Epithelial cell of proximal tubule (primary cell): ENCODE data around the gene INPP5F. TPM values are rescaled to one million over a fixed set of nuclear protein-coding genes. Genes with fewer than 3 reads are reported as not detected.

Experiments used
- DNase-seq: peaks from one replicate; pipeline ENCODE4 v3.0.0-alpha.2; 2011; ENCODE audit warnings: low read depth
- H3K4me3 ChIP-seq: 2 replicates; pipeline ENCODE4 v1.5.1; 2011; ENCODE audit warnings: low read depth, mild to moderate bottlenecking, low read length
- total RNA-seq: library from RNA; depleted of rRNA; stranded (reverse); fragments of >200 nt; gene quantifications from 2 replicates; pipeline ENCODE4 v1.2.3, GENCODE V29; 2015
- TF ChIP-seq, protein P1 (sequence below): conservative IDR thresholded peaks from 2 replicates; pipeline ENCODE4 v1.5.1; 2012; ENCODE audit warnings: low read depth, mild to moderate bottlenecking, low read length

The INPP5F gene
- total RNA-seq, 1 donor from 2014 or later, result 12.4 TPM

DNA sequence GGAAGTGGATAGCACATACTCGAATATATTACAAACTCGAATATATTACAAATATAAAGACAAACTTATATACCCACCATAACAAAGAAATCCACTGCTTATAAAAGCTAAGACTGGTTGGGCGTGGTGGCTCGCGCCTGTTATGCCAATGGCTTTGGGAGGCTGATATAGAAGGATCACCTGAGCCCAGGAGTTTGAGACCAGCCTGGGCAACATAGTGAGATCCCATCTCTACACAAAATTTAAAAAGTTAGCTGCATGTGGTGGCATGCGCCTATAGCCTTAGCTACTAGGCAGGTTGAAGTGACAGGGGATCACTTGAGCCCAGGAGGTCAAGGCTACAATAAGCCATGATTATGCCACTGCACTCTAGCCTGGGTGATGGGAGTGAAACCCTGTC, 126.4 kb downstream of the INPP5F start:
- H3K4me3 ChIP-seq, result no peak overlapping the region
- no peak for DNase-seq
- TF ChIP-seq, protein P1, sequence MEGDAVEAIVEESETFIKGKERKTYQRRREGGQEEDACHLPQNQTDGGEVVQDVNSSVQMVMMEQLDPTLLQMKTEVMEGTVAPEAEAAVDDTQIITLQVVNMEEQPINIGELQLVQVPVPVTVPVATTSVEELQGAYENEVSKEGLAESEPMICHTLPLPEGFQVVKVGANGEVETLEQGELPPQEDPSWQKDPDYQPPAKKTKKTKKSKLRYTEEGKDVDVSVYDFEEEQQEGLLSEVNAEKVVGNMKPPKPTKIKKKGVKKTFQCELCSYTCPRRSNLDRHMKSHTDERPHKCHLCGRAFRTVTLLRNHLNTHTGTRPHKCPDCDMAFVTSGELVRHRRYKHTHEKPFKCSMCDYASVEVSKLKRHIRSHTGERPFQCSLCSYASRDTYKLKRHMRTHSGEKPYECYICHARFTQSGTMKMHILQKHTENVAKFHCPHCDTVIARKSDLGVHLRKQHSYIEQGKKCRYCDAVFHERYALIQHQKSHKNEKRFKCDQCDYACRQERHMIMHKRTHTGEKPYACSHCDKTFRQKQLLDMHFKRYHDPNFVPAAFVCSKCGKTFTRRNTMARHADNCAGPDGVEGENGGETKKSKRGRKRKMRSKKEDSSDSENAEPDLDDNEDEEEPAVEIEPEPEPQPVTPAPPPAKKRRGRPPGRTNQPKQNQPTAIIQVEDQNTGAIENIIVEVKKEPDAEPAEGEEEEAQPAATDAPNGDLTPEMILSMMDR, result no peak

DNA sequence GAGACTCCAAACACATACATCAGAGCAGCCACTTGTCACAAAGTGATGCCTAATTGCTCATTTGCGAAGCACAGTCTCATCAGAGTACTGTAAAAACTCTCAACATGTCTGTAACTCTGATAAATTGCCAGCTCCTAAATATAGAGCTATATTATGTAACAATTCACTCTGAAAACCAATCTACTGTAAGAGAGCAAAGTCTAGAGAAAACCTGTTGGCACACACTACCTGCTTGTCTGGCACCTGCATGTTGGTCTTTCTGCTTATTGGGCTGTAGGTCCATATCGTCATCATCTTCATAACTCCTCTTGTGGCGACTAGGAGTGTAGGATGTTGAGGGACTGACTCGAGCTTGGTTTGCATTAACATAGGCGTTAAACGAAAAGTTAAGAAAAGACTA, 127.0 kb downstream of the INPP5F start:
- TF ChIP-seq, protein P1, result no peak

DNA sequence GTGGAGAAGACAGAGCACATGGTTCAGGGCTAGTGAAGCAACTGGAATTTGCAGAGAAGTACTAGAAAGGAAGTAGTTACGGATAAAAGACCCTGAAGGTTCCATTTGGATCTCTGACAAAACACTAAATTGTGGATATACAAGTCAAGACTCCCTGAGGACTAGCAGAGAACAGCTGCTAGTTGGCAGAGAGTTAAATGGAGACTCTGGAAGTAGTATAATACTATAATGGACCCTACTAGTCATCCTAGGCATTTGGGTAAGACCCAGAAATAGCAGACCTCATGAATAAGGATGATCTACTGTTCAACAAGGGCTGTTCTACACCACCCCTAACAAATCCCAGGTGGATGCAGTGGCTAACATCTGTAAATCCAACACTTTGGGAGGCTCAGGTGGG, 127.7 kb downstream of the INPP5F start:
- TF ChIP-seq, protein P1, result no peak
- H3K4me3 ChIP-seq, result no peak overlapping the region
- no peak for DNase-seq

More for the DNA sequence above, 127.0 kb downstream of the INPP5F start:
- DNase-seq, result no peak
- H3K4me3 ChIP-seq, result no peak overlapping the region

DNA sequence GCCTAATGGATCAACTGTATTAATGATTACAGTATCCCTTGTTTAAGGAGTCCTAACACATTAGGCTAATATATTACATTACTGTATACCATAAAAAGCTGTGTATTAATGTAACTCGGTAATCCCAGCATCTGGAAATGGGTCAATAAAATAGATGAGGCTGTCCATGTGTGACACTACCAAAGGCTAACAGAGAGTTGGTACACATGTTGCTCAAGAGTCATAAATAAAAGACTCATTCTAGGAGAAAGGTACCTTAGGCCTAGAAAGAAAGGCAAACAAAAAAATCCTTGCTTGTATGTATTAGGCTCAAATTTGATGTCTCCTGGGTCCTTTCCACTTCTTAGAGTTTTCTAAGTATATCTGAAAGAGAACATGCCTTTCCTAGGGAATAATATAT, 132.2 kb downstream of the INPP5F start:
- TF ChIP-seq, protein P1, result no peak
- no peak overlapping the region for H3K4me3 ChIP-seq
- no peak for DNase-seq

DNA sequence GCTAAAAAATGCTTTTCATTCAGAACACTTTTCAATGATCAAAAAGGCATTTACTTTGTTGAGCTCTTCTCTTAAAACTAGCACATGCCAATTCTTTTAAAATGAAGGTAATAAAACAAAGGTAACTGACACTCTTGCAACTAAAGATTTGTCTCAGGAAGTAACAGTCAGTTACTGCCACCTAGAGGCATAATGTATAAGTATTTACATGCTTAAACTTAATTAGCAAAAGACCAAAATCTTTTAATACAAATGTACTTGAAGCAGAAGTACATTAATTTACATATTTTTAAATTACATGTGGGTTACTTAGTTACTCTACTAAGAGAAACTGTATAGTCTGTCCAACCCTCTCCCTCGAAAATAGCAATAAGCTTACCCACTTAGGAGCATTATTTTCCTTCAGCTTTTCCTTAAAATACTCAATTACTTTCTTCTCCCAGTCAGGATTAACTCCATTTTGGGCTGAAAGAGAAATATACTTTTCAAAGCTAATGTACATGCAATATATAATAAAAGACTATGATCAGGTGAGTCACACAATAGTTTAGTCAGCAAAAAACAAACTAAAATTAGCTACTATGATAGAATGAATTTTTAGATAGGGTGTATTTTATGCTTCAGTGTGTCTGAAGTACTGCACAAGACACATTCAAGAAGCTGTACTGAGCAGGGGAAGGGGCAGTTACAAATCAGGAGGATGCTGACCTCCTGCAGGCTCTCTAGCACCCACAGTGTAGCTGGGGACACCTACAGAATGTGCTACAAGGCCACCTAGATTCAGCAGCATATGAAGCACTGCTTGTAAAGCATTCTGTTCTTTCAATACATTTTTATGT, 133.8 kb downstream of the INPP5F start:
- TF ChIP-seq, protein P1, result peak; percentile 57
- no peak for DNase-seq

DNA sequence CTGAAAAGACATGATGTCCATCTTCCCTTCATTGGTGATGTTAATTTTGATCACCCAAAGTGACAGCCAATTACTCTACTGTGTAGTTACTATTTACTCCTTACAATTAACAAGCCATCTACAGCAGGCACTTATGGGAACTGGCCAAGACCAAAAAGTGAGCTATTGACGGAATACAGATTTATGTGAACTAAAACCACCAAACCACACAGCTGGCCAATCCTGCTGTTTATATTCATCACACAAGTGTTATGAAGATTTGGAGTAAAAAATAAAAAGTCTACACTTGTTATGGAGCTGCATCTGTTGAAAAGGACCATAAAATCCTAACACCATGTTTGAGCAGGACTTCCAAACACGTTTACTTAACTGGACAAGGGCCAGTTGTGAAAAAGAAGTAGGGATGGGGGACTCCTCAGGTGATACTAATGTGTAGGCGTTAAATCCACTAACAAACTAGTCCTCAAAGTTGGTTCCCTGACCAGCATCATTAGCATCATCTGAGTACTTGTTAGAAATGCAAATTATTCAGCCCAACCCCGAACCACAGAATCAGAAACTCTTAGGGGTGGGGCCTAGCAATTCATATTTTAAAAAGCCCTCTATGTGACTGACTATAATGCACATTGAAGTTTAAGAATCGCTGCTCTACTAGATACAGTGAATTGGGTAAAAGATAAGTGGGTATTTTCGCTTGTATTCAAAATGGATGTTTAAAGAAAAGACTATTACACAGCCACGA, 135.2 kb downstream of the INPP5F start:
- TF ChIP-seq, protein P1, result no peak
- DNase-seq, result no peak
- H3K4me3 ChIP-seq, result no peak overlapping the region

More for the DNA sequence above, 133.8 kb downstream of the INPP5F start:
- H3K4me3 ChIP-seq, result no peak overlapping the region

DNA sequence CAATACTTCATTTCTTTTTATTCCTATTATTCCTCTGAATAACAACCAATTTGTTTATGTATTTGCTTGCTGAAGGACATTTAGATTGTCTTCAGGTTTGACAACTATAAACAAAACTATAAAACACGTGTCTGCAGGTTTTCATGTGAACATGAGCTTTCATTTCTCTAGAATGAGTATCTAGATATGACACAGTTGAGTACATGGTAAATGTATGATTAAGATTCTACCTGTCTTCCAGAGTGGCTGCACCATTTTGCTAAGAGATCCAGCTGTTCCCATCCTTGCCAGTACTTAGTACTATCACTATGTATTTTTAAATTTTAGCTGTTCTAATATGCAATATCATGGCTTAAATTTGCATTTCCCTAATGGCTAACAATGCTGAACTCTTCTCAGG, 136.7 kb downstream of the INPP5F start:
- TF ChIP-seq, protein P1, result no peak
- DNase-seq, result no peak
- H3K4me3 ChIP-seq, result no peak overlapping the region
